ENCODE data around the gene PDZRN3. TPM values are rescaled to one million over a fixed set of nuclear protein-coding genes. Genes with fewer than 3 reads are reported as not detected.

PDZRN3 gene
- total RNA-seq, 1 experiment from 2014 or later: 0.17 TPM

- CTCF ChIA-PET: no interaction called here
- TF ChIP-seq POLR2AphosphoS5 (IDR thresholded peaks at IDR 0.05; ENCODE audit: low read depth, low read length) (no peak), SIN3A (IDR thresholded peaks at IDR 0.05; ENCODE audit: low read depth) (no peak), FOSL1 (IDR thresholded peaks at IDR 0.05; ENCODE audit: low read depth) (no peak), EZH2 (IDR thresholded peaks at IDR 0.05) (no peak), POLR2A (IDR thresholded peaks at IDR 0.05; ENCODE audit: borderline replicate concordance, extremely low read depth, insufficient read depth, insufficient read length) (no peak), ZBTB33 (IDR thresholded peaks at IDR 0.05; ENCODE audit: extremely low read depth, insufficient replicate concordance, low read length) (no peak), REST (IDR thresholded peaks at IDR 0.05; ENCODE audit: low read depth) (no peak), EZH2phosphoT487 (IDR thresholded peaks at IDR 0.05; ENCODE audit: borderline replicate concordance) (no peak), EGR1 (IDR thresholded peaks at IDR 0.05; ENCODE audit: low read depth) (no peak), YY1 (IDR thresholded peaks at IDR 0.05; ENCODE audit: extremely low read depth, insufficient replicate concordance, low read depth, low read length) (no peak), CEBPB (IDR thresholded peaks at IDR 0.05; ENCODE audit: low read depth) (no peak), ZNF274 (IDR thresholded peaks at IDR 0.05; ENCODE audit: low read depth, low read length) (no peak), MAX (IDR thresholded peaks at IDR 0.05) (no peak), ZFX (IDR thresholded peaks at IDR 0.05) (no peak), ATF3 (IDR thresholded peaks at IDR 0.05) (no peak), SRF (IDR thresholded peaks at IDR 0.05; ENCODE audit: low read depth) (no peak), RAD21 (IDR thresholded peaks at IDR 0.05; ENCODE audit: low read depth) (no peak), CBX3 (IDR thresholded peaks at IDR 0.05; ENCODE audit: low read depth) (no peak), CTCF (IDR thresholded peaks at IDR 0.05 in 2 of 3, conservative IDR thresholded peaks at IDR 0.05 in 1 of 3; ENCODE audit: borderline replicate concordance in 1 of 3, insufficient read depth in 1 of 3, low read depth in 2 of 3, low read length in 2 of 3) (no peak)
- intact Hi-C loops (cut with micrococcal nuclease): no loop called here
- H3K4me3 ChIP-seq (replicated peaks in 1 of 2; ENCODE audit: low read depth in 1 of 2, low read length in 2 of 2): no peak overlapping the region
- ATAC-seq: no peak
- H3K9me2 ChIP-seq (ENCODE audit: insufficient read depth): no peaks in the 10 kb centered on the region
- POLR2A ChIA-PET: no interaction called here
- no peaks in the 10 kb centered on the region for H3K27me3 ChIP-seq (ENCODE audit: insufficient read depth, low read length)
- H3K79me2 ChIP-seq (ENCODE audit: insufficient read depth, low read length): no peaks in the 10 kb centered on the region
- no TSS peak for BruUV-seq (replicated peaks)
- no peaks in the 10 kb centered on the region for H3K4me1 ChIP-seq (ENCODE audit: control insufficient read depth in 1 of 2, insufficient read depth in 2 of 2, low read length in 2 of 2)
- H4K20me1 ChIP-seq (ENCODE audit: insufficient read depth): no peaks in the 10 kb centered on the region; the same call in 1 of the 2 replicates
- no peak for DNase-seq (ENCODE audit: low read depth, low spot score)
- RAD21 ChIA-PET (ENCODE audit: low non-redundant PET in 1 of 2, low total read pairs in 2 of 2, uncharacterized antibody in 2 of 2, unreplicated experiment in 2 of 2): no interaction called here
- no peak overlapping the region for H3K27ac ChIP-seq (ENCODE audit: low read depth, low read length)
- no peak overlapping the region for H3K4me2 ChIP-seq (ENCODE audit: low read length)
- H3K9ac ChIP-seq (ENCODE audit: low read length): no peak overlapping the region
- no peak overlapping the region for H2AFZ ChIP-seq (ENCODE audit: low read depth, low read length, poor library complexity, severe bottlenecking)
- no peaks in the 10 kb centered on the region for H3K36me3 ChIP-seq (ENCODE audit: control insufficient read depth in 1 of 2, insufficient read depth in 2 of 2, low read length in 2 of 2)
- no peaks in the 10 kb centered on the region for H3K9me3 ChIP-seq (ENCODE audit: control insufficient read depth in 1 of 2, insufficient read depth in 1 of 2, low read depth in 1 of 2, low read length in 2 of 2)
Observed at GRCh38 chr3:73491287-73491662, 133.5 kb downstream of the PDZRN3 start.

Measured in HCT116 (cell line).